Fibroblast of lung (primary cell): Measurements from ENCODE around the gene THBS4.

ENCODE experiments used
- CTCF ChIP-seq, 2 donors: IDR thresholded peaks in 1 of 2; conservative IDR thresholded peaks in 1 of 2; 1 replicate in 1 of 2; 2 replicates in 1 of 2; pipeline ENCODE4 v1.5.1; 2011 to 2012; ENCODE audit warnings: low read length in 2 of 2, control low read depth in 1 of 2, inconsistent platforms in 1 of 2, low read depth in 1 of 2, mild to moderate bottlenecking in 1 of 2
- EZH2 ChIP-seq: IDR thresholded peaks from 2 replicates; pipeline ENCODE4 v1.5.1; 2012; ENCODE audit warnings: low read length, control low read depth, mild to moderate bottlenecking; ENCODE audit errors: missing control alignments

- TF ChIP-seq CTCF (conservative IDR thresholded peaks at IDR 0.05 in 1 of 2, IDR thresholded peaks at IDR 0.05 in 1 of 2; ENCODE audit: low read depth in 1 of 2, low read length in 2 of 2) (no peak), EZH2 (no peak)
These were observed 26.4 kb downstream of the THBS4 start for GRCh38 chr5:80061547-80061946.
